Spleen (tissue), 7 donors: ENCODE measurements around the gene FAM50A.

ENCODE experiments used
- CTCF ChIP-seq, 11 experiments: fragments of 200-600 bp in 7 of 11; fragments of 450-650 bp in 4 of 11; sonication (generic) in 4 of 11; IDR thresholded peaks in 8 of 11; conservative IDR thresholded peaks in 3 of 11; 1 replicate in 7 of 11; 2 replicates in 4 of 11; pipeline versions ENCODE4 v1.4.0 to v1.8.0; 2016 to 2021; ENCODE audit warnings: antibody characterized with exemption in 11 of 11, inconsistent platforms in 4 of 11, mild to moderate bottlenecking in 1 of 11
- POLR2A ChIP-seq, 3 donors: fragments of 450-650 bp; IDR thresholded peaks; one replicate each; pipeline ENCODE4 v1.5.1; 2017; ENCODE audit warnings: antibody characterized with exemption in 3 of 3, mild to moderate bottlenecking in 1 of 3
- POLR2AphosphoS5 ChIP-seq, 3 donors: sonication (generic); formaldehyde crosslinking; IDR thresholded peaks; one replicate each; pipeline ENCODE4 v1.5.1; 2017; ENCODE audit warnings: antibody characterized with exemption in 3 of 3
- donor health status: DM: no; HTN: no; CAD: no; lungs with moderate emphysema.
- donor health status: DM: no; HTN: no; CAD: no.
- donor health status: DM: no; HTN: no; CAD: no.

DNA sequence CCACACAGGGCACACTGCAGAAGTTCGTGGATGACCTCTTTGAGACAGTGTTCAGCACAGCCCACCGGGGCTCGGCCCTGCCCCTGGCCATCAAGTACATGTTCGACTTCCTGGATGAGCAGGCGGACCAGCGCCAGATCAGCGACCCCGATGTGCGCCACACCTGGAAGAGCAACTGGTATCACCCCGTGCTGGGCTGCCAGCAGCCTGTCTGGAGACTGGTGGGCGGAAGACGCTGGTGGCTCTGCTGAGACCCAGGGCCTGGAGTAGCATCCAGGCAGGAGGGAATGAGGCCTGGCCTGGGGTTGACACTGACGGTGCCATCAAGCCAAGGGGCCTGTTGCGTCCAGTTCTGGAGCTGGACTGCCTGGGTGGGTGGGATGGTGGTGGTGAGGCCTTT lies 26.5 kb downstream of the FAM50A start:
- TF ChIP-seq CTCF (IDR thresholded peaks at IDR 0.05 in 8 of 11, conservative IDR thresholded peaks at IDR 0.05 in 3 of 11): no peak
- no peak for TF ChIP-seq POLR2A (IDR thresholded peaks at IDR 0.05)
- TF ChIP-seq POLR2AphosphoS5 (IDR thresholded peaks at IDR 0.05): no peak
